EH (cell line): ENCODE results near the gene STAP2.

ENCODE experiments used
- DNase-seq: peaks from one replicate; pipeline ENCODE4 v3.0.0-alpha.2; 2015; ENCODE audit warnings: low read depth

The STAP2 gene

DNA sequence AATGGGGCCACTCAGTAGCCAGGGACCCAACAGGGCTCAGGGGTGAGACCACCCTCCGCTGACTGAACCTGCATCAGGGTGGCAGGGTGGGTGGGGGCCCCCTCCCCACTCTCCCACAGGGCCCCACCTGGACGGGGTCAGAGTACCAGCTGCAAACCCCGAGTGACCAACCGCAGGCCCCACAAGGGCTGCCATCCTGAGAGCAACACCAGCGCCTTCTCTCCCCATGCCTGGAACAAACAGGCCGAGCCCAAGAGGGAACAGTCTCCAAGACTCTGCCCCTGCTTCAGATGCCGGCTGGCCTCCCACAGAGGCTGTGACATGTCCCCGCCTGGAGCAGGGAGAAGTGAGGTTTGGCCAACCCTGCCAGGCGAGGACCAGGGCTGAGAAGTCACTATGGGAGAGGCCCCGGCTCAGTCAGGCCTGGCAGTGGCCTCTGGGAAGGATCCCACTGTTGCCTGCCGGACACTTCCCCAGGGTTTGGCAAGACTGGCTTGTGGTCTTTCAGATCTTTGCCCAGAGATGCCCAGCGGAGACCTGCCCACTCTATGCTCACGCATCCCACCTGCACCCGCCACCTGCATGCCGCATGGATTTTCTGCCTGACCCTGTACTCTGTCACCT is 31.9 kb upstream of the STAP2 start:
- no peak for DNase-seq

DNA sequence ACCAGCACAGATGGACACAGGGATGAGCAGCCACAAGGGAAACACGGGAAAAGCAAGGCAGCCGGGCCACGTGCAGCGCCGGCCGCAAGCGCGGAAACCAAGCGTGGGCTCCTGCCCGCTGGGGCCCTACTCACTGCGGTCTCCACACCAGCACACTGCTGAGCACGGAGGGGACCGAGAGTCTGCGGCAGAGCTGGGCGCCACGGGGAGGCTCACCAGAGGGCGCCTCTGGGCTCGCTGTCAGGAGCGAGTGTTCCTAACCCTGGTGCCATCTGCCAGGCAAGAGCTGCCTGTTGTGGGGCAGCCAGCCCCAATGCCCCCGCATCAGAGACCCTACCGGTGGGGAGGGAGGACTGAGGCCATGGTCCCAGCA is 31.2 kb upstream of the STAP2 start:
- no peak for DNase-seq

DNA sequence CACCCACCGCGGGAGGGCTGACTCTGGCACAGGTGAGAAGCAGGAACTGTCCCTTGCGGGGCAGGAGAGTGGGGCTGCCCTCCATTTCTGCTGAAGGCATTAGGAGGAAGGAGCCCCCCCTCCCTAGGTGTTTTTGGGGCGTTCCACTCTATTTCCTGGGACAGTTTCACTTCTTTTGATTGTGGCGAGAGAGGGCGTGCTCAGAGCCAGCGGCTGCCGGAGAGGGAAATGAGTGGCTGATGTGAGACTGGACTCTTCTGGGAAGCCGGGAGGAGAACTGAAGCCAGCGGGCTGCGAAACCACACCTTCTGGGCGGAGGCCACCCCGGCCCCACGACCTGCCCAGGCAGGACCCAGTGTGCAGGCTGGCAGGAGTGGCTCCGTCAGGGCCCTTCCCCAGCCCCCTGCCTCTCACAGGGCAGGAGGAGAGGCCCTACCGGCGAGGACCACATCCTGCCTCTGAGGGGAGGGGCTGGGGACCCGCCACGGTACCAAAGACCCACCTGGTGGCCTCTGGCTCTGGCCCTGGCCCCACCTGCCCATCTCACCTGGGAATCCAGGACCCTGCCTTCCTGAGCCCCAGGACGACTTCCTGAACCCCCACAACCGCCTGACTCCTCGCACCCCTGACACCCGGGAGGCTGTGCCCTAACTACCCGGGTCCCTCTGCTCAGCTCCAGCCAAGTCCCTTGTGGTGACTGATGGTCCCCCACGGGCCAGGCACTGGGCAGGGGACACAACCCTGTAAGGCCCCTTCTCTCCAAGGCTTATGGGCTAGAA is 30.7 kb upstream of the STAP2 start:
- no peak for DNase-seq

DNA sequence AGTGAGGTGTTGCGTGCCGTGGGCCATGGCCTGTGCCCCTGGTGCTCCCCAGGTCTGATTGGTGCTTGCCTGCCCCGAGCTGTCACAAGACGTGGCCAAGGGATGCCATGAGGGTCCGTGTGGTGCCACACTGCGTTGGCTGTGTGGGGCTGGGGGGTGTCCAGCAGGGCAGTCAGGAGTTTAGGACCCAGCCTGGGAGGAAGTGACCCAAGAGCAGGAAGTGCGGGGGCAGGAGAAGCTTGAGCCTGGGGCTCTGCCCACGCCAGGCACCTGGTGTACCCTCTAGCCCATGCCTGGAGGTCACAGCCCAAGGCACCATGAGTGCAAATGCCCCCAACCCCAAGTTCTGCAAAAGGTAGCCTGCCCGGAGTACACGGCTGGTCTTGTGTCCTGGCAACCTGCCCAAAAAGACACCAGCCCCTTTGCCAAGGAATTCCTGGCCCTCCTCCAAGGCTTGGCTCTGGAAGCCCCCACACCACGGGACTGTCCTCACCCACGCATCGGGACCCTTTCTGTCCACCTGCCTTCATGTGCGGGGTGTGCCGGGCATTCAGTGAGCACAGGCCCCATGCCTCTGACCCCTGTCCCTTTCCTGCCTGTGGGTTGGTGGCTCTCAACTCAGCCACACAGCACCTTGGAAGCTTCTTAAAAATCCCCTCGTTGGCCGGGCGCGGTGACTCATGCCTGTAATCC is 29.6 kb upstream of the STAP2 start:
- peak; percentile 32 for DNase-seq

DNA sequence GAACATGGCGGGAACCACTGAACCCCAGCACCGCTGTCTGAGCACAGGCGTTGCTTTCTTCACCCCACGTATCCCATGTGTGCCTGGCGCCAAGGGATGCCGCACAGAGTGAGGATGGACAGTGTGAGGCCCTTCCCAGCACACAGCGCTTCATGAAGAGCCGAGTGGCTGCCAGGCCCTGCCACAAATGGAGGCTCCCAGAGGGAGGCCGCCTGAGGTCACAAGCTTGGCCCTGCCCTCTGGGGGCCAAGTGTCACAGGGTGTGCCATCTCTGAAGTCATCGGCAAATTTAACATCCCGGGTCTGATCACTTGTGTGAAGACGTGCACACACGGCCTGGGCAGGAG is 29.1 kb upstream of the STAP2 start:
- no peak for DNase-seq

DNA sequence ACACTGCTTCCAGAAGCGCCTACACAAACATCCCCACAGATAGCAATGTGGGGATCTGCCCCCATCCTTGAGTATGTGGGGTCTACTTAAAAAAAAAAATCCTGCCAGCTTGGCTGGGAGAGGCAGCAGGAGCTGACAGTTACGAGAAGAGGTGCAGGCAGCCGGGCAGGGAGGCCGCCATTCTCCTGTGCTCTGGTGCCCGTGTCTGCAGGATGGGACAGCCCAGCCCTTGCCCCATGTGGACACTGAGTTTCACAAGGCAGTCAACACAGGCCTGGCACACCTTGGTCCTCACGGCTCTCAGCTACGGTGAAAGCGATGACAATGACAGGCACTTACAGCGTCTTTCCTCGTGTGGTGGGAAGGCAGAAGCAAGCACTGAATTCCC is 28.7 kb upstream of the STAP2 start:
- no peak for DNase-seq

DNA sequence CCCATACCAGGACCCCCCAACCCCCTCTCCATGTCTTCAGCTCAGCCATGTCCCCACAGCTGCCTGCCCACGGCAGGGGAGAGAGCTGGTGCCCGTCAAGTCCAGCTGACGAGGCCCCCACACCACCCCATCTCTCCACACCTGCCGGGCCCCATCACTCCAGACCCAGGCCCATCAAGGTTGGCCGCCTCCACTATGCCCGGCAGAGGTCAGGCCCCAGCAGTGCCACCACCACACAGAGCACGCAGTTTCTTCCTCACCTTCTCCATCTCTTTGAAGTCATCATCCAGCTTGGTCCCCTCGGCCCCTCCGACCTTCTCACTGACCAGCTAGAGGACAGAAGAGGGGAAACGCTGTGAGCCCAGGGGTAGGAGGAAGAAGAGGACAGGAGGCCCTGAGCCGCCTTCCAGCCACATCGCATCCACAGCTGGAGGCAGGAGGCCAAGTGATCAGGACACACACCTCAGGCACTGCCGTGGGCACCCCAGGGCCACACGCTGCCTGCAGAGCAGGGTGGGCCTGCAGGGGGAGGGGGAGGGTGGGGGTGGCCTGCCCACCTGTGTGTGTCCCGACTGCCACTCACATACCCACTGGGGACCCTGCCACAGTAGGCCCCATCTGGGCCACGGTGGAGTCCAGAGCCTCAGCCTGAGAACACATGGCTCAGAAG is 28.2 kb upstream of the STAP2 start:
- DNase-seq: no peak

DNA sequence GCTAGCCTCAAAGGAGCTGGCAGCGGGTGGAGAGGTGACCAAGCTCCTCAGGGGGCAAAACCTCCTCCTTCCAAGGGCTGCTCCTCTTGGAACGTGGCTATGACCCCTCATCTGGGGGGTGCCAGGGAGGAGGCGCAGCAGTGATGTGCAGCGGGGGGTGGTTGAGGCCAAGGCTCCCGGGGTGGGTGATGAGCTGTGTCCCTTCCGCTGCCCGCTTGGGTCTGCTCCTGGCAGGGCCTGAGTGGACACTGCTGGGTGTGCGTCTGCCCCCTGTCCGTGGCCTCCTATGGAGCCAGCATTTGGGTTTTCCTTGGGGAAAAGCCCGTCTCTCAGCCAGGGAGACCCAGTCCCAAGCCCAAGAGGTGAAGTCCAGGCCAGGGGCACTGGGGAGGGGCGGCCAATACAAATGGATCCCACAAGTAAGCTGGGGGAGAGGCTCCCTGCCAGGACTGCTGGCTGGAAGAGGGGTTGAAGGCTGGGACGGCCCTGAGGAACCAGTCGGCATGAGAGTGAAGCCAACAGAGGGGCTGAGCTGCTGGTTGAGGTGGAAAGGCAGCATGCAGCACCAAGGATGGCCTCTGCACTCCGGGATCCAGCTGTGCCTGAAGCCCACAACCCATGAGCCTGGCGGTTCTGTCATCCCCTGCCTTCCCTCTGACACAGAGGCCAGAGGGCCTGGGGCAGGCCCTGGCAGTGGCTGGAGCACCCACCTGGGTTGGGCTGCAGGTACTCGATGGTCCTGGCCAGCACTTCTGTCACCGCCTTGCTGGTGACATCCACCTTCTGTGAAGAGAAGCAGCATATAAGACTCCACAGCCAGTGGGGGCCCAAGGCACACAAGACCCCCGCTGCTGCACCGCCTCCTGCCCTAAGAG is 27.4 kb upstream of the STAP2 start:
- DNase-seq: no peak

DNA sequence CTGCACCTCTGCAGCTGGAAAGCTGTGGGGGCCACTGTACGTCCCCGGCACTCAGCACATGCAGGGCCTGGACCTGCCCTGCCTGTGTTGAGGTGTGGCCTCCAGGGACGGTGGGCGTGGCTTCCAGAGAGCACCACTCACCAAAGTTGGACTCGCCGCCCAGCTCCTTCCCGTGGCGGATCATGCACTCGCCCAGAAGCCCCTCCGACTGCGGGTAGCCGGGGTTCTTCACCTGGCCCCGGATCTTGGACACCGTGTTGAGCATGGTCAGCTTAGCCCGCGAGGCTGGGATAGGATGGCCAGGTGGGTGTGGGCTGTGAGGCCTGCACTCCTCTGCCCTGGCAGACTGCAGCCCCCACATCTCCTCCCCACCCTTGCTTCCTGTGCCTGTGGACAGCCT is 26.7 kb upstream of the STAP2 start:
- no peak for DNase-seq

DNA sequence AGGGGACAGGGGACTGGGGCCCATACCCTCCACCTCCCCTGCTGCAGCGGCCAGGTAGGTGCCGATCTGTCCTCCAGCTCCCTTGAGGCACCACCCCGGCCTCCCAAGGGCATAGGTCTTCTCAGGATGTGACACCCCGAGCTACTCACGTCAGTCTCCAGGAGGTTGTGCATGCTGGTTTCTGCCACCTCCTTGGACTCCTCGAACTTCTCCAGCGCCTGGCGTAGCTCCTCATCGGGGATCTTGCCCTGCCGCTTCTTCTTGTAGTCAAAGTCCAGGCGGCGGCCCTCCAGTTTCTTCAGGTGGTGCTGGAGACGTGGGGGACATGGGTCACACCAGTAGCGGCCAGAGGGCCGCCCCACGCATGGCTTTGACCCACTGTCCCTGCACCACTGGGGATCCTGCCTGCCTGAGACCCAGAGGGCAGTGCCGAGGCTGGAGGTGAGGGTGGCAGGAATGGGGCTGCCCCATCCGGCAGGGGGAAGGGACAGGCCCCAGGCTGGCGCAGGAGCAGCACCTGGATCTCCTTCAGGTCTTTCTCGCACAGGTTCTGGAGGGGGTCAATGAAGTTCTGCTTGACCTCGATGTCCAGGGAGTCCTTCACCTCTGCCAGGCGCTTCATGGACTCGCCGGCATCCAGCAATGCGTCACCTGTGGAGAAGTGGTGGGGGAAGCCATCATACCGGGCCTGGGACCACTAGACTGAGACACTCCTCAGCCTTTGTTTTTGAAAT is 25.1 kb upstream of the STAP2 start:
- no peak for DNase-seq

DNA sequence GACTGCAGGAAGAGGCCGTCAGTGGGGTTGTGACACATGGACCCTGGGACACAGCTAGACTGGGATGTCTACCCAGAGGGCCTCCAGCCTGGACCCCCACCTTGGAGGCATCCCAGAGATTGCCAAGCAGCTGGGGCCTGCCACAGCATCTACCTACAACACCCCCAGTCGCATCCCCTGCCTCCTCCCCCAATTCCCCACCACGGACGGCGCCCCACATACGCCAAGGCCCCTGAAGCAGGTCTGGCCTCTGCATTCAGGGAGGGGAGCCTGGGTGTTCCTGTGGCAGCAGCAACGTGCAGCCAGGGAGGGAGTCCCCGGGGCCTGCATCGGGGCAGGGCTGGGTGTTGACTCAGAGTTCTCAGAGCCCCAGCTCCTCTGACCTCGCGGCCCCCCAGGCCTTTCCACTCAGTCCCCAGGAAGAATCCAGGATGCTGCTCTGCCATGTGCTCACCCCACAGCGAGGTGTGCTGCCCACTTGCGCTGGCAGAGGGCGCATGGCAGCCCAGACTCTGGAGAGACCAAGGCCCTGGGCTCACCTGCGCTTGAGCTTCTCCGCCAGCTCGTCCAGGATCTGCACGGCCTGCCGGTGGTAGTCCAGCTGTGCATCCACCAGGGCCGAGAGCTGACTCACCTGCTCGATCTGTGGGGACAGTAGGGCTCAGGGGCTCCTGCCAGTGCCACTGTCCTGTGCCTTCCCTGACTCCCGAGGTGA is 24.4 kb upstream of the STAP2 start:
- DNase-seq: no peak

DNA sequence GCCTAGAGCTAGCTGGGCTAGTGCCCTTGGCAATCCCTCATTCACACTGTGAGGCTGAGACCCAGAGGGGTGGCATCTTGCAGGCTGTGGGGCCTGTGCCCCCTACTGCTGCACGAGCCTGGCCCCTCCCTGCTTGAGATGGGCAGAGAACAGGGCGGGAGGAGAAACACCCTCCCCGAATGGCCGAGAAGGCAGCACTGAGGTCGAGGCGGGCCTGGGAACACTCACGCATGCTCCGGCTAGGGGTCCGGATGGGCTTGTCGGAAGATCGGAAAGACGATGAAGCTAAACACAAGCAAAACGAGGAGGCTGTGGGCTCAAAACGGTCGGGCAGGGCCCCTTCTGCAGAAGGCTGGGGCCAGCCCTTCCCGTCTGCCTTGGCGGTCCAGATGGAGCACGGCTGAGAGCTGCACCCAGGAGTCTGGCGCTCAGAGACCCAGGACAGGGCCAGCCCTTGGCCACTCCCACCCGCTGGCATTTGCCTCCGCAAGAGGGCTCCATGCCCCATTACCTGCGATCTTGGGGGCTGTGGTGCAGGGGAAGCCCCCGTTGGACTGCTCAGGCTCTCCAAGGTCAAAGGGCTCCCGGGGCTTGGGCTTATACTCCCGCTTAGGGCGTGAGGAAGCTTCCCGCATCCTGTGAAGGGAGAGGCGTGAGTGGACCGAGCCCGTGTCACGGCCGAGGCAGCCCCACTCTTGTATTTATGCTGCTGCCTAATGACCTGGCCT is 23.6 kb upstream of the STAP2 start:
- no peak for DNase-seq

DNA sequence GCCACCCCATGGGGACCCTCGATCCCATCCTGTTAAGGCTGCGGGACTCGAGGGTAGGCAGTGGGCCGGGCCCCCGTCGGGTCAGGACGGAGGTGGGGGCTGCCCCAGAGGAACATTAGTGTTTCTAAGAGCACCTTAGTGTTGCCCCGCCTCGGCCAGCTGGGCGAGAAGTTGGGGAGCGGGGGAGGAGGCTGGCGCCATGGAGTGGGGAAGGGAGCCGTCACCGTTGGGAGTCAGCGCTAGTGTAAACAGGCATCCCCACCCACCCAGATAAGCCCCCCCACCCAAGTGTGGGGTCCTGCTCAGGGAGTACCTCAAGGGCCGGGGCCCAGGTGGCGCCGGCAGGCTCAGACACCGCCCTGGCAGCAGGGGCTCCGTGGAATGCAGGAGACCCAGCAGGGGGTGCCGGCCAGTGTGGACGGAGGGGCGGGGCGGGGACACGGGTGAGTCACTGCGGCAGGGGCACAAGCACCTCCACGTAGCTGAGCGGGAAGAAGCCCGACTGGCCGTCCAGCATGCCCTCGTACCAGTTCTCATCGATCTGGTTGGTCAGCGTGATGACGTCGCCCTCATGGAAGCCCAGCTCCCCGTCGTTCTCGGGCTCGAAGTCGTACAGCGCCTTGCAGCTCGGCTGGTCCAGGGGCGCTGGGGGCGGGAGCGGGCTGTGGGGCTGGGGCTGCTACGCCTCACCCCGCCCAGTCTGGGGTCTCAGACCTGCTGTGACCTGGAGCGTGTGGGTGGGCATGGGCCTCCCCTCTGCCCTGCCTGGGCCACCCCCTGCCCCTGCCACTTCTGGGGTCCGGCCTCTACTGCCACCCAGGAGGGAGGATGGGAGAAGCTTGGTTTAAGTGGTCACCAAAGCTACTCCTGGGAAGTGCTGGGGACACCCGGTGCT is 22.8 kb upstream of the STAP2 start:
- DNase-seq: no peak

DNA sequence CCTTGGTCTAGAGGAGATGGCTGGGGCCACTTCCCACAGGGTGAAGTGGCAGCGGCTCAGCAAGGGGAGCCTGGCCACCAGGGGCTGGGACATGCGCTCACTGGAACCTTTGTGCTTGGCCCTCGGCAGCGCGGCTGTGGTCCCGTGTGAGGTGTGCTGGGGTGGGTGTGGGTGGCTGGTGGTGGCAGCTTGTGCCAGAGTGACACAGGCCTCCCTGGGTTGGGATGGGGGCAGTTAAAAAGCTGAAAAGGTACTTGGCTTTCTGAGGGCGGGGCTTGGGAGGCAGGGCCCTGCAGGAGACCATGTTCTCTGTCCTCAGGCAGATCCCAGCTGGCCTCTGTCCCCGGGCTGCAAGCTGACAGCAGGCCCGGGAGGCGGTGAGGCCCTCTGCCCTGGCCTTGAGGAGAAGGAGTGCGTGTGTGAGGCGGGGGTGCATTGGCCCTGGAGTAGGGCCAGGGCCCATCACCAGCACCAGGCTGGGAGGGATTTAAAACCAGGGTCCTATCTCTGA is 22.1 kb upstream of the STAP2 start:
- no peak for DNase-seq

DNA sequence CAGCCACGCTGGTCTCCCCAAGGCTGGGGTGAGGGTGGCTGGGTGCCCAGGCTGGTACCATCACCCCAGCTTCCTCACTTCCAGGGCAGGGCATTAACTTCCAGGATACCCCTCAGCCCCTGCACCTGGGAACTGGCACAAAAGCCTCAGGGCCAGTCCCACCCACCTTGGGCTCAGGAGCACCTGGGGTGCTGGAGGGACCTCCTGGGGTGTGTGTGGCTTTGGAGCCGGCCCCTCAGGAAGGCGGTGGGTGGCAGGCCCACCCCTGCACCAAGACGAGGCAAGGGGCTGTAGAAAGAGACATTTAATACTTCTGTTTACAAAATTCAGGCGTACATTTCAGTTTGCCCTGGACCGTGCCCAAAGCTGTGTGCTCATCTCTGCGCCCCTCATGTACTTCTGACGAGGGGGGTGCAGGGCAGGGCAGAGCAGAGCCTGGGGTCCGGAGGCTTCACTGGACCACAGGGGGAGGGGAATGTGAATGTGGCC is 21.5 kb upstream of the STAP2 start:
- no peak for DNase-seq

DNA sequence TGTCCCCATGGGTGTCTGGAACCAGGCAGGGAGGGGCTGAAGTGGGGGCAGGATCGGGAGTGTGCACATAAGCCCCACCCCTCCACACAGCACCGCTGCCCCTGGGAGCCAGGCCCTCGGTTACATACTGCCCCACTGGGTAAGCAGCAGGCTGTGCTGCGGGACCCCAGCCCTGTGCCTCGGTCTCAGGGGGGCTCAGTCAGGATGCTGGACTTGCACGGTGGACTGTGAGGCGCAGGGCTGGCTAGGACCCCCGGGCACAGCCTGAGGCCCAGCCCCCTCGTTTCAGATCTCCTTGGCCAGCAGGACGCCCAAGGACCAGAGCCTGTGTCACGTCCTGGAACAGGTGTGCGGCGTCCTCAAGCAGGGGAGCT is 21.0 kb upstream of the STAP2 start:
- DNase-seq: no peak

DNA sequence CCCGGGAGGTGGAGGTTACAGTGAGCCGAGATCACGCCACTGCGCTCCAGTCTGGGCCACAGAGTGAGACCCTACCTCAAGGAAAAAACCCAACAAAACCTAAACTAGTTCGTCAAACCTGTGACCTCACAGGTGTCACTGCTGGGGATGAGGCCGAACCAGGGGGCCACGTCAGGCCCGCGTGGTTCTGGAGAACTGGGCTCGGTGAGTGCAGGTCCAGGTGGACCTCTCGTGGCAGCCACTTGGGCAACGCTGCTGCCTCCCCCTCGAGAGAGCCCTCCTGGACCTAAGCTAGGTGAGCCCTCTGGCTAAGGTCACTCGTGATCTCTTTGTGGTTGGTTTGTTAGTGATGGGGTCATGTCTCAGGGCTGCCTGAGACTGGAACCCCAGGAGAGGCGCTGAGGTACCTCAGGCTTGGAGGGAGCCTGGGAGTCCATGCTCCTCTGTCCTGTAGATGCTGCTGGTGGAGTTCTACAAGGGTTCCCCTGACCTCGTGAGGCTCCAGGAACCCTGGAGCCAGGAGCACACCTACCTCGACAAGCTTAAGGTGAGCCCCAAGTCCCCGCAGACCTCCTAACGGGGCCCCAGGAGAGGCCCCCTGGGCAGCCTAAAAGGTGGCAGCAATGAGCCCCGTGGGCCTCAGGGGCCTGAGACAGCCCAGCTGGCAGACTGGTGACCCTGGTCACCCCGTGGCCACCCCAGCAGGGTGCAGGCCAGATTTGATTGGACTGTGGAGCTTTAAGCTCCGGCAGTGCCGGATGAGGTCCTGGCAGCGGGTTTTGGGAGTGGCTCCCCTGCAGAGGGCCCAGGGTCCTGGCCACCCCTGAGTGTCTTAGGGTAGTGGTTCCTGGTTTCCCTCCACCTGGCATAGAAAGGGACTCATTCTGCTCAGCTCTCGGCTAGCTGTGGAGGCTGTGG is 20.3 kb upstream of the STAP2 start:
- DNase-seq: no peak
